Activated CD4-positive, alpha-beta memory T cell treated with anti-CD3 and anti-CD28 coated beads for 36 hours (primary cell): ENCODE data around the gene CARD11. TPM values are rescaled to one million over a fixed set of nuclear protein-coding genes. Genes with fewer than 3 reads are reported as not detected.
A peak's percentile ranks its signal among the peaks of the same experiment; 100 is the strongest.

Source experiments
- CTCF ChIA-PET: fragments of 350-600 bp; sonication (Branson Sonifier 250); formaldehyde crosslinking; loops from one replicate; lab custom pipeline; 2021; ENCODE audit warnings: antibody characterized with exemption, inconsistent platforms; lab: Charles Lee
- POLR2A ChIA-PET: fragments of 350-600 bp; sonication (Branson Sonifier 250); formaldehyde crosslinking; loops from one replicate; lab custom pipeline; 2021; ENCODE audit warnings: antibody characterized with exemption; lab: Charles Lee
- DNase-seq: peaks from one replicate; pipeline ENCODE4 v3.0.0-alpha.2; 2020
- H3K27ac Mint-ChIP-seq: one replicate; pipeline ENCODE4 v1.8.0; 2021; ENCODE audit warnings: mixed read lengths
- H3K27me3 Mint-ChIP-seq: one replicate; pipeline ENCODE4 v1.8.0; 2021; ENCODE audit warnings: mixed read lengths
- H3K36me3 Mint-ChIP-seq: one replicate; pipeline ENCODE4 v1.8.0; 2021; ENCODE audit warnings: mixed read lengths
- H3K4me1 Mint-ChIP-seq: one replicate; pipeline ENCODE4 v1.8.0; 2021; ENCODE audit warnings: low read depth, mixed read lengths
- H3K4me3 Mint-ChIP-seq: one replicate; pipeline ENCODE4 v1.8.0; 2021; ENCODE audit warnings: mild to moderate bottlenecking, mixed read lengths
- H3K9me3 Mint-ChIP-seq: one replicate; pipeline ENCODE4 v1.8.0; 2021; ENCODE audit warnings: mixed read lengths
- intact Hi-C: fragments of 100-400 bp; cut with micrococcal nuclease; formaldehyde crosslinking; loops from one replicate; pipeline ENCODE4 v1.15.1; 2023
- total RNA-seq, 2 experiments: library from RNA; stranded (reverse); gene quantifications; one replicate each; pipeline ENCODE4 v1.2.3, GENCODE V29; 2021

Gene CARD11
- total RNA-seq, 2 experiments from 2014 or later: 107 to 108 TPM

DNA sequence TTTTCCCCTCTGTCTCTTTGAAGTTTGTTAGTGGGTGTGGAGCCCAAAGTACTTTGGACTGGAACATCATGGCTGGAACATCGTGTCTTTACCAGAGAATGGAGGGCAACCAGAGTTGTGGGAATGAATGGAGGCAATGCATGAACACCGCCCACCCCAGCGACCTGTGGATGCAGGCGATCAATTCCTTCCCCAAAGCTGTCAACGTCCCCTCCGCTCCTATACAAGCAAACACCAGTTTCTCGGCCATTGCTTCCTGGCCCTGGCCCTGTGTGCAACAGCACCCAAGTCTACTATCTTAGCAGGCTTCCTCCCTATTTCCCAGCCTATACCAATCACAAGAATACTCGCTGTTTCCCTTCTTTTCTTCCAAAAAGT is 62.6 kb downstream of the CARD11 start:
- Mint-ChIP-seq H3K27ac (no peak overlapping the region), H3K4me3 (no peak overlapping the region), H3K36me3 (peaks cover 24% of the 10 kb centered on the region), H3K27me3 (no peaks in the 10 kb centered on the region), H3K4me1 (peaks cover 84% of the 10 kb centered on the region), H3K9me3 (no peaks in the 10 kb centered on the region)
- ChIA-PET POLR2A (no interaction called here), CTCF (no interaction called here)
- intact Hi-C loops: no loop called here
- DNase-seq: no peak

DNA sequence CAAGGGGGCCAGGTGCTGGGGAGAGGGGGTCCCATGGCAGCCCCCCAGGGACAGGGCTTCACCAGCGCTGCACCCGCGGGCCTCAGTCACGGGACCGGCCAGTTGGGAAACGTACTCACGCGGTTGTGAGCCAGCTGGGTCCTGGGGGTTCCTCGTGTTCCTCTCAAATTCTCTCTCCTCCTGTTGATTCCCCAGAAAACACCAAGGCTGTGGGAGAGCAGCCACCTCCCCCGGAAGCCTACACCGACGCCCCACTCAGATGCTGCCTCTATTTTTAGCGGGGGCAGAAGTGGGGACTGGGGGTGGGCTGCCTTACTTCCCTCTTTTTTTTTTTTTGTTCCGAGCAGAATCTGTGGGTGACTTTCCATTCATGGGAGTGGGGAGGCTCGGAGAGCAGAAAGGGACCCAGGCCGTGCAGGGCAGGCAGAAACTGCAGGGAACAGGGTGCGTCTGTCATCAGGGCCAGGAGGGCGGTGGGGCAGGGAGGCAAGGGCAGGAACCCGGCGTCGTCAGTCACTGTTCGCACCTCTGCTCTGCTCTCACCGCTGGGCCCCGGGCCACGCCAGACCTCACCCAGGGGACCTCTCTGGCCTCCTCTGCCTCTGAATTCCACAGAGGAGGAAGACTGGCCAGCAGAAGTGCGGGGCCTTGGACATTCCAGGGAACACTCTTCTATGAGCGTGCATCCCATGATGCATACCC is 63.1 kb downstream of the CARD11 start:
- H3K27ac Mint-ChIP-seq: peak overlapping the region; percentile 91
- no peak for DNase-seq
- intact Hi-C loops: no loop called here
- CTCF ChIA-PET: no interaction called here
- H3K4me1 Mint-ChIP-seq: peaks cover 83% of the 10 kb centered on the region
- POLR2A ChIA-PET: interaction anchor here (0.6 kb wide), 1 partner anchor 432 kb away, joined by 3 read pairs; no protein-coding TSS in a partner anchor
- H3K9me3 Mint-ChIP-seq: no peaks in the 10 kb centered on the region
- H3K36me3 Mint-ChIP-seq: peaks cover 26% of the 10 kb centered on the region
- no peak overlapping the region for H3K4me3 Mint-ChIP-seq
- H3K27me3 Mint-ChIP-seq: no peaks in the 10 kb centered on the region

DNA sequence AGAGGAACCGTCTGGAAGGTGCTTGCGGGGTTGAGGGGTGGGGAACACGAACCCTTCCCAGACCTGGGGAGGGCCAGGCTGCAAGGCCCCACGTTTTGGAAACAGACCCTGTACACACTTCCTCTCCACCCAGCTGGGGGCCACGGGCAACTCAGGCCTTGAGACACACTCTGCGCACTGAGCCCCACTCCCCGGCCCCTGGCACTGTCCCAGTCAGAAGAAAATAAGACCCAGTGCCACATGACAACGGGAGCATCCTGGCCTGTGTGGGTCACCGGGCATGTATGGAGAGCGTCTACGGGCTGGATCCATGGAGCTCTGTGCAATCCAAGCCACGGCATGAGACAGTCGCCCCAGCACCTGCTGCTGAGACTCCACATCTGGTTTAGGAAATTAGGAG is 63.7 kb downstream of the CARD11 start:
- Mint-ChIP-seq H3K36me3 (peaks cover 29% of the 10 kb centered on the region), H3K4me3 (peak overlapping the region; percentile 9), H3K27ac (peak overlapping the region; percentile 91), H3K27me3 (no peaks in the 10 kb centered on the region), H3K4me1 (peaks cover 80% of the 10 kb centered on the region), H3K9me3 (no peaks in the 10 kb centered on the region)
- intact Hi-C loops: loop anchor here (2.0 to 10.0 kb wide), 2 partner anchors 63 to 175 kb away; partner anchors contain the start of gene CARD11
- POLR2A ChIA-PET: no interaction called here
- CTCF ChIA-PET: no interaction called here
- no peak for DNase-seq

DNA sequence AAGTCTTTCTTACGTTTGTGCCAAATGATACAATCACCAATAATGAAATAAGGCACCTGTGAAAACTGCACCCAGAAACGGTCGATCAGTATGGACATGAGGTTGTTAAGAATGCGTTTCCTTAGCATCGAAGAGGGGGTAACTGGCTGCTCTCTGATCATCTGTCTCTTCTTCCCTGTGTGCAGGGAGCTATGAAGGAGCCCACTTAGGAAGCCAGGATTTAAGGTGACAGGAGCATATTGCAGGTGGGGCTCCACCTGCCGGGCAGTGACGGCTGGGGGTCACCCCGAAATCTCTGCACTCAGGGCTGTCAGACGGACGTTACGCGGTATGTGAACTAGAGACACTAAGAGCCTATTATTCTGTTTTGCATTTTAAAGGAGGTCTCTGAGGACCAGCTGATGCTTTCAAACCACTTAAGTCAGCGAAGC is 64.5 kb downstream of the CARD11 start:
- no peak for DNase-seq
- ChIA-PET POLR2A (no interaction called here), CTCF (interaction anchor here (1.3 kb wide), 1 partner anchor 92 kb away, joined by 3 read pairs; no protein-coding TSS in a partner anchor)
- Mint-ChIP-seq H3K36me3 (peaks cover 33% of the 10 kb centered on the region), H3K9me3 (no peaks in the 10 kb centered on the region), H3K27me3 (no peaks in the 10 kb centered on the region), H3K4me1 (peaks cover 74% of the 10 kb centered on the region), H3K27ac (peak overlapping the region; percentile 91), H3K4me3 (peak overlapping the region; percentile 63)
- intact Hi-C loops: loop anchor here (2.0 to 10.0 kb wide), 2 partner anchors 64 to 176 kb away; partner anchors contain the start of gene CARD11

DNA sequence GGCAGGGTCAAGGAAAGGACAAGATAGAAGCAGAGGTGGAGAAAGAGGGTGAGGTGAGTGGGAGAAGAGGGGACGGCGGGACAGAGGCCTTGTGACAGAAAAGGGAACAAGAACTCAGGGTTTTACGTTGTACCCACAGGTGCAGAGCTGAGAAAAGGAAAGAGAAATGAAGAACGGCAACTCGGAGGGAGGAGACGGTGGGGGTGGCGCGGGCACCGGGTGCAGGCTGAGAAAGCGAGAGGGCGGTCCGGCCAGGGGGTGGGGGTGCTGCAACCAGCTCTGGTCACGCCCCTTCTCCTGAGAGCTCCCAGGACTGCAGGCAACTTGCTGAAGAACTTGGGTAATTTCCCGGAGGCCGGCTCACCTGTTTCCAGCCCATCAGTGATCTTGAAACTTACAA is 65.3 kb downstream of the CARD11 start:
- intact Hi-C loops: loop anchor here (1.0 to 10.0 kb wide), 7 partner anchors 14 to 176 kb away; partner anchors contain the start of gene CARD11
- H3K27me3 Mint-ChIP-seq: no peaks in the 10 kb centered on the region
- ChIA-PET CTCF (interaction anchor here (1.3 kb wide), 1 partner anchor 91 kb away, joined by 3 read pairs; no protein-coding TSS in a partner anchor), POLR2A (interaction anchor here (0.6 to 1.0 kb wide), 4 partner anchors 22 to 89 kb away, joined by 3 to 5 read pairs (median 3); no protein-coding TSS in a partner anchor)
- no peaks in the 10 kb centered on the region for H3K9me3 Mint-ChIP-seq
- peaks cover 35% of the 10 kb centered on the region for H3K36me3 Mint-ChIP-seq
- peak; percentile 97 for DNase-seq
- H3K27ac Mint-ChIP-seq: peak overlapping the region; percentile 91
- H3K4me1 Mint-ChIP-seq: peaks cover 69% of the 10 kb centered on the region
- peak overlapping the region; percentile 63 for H3K4me3 Mint-ChIP-seq

DNA sequence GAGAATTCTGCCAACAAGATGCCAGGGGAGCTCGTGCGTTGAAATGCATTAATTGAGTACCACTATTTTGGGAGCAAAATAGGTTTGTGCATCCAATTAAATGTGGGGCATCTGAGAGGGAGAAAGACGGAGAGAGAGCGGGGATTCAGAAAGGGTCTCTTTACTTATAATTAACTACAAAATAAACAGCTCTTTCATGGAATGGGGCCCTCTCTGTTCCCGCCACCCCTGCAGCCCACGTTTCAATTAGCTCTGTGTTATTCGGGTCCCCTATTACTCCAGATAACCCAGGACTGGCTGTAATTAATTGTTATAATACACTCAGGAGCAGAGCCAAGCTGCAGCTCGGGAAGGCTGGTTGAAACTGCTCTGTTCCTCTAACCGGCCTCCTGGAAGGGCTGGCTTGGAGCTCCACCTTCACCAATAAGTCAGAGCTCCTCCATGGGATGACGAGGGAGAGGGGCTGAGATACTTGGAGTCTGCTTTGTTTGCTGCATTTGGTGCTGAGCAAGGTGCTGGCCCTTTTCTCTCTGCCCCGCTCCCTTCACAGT is 67.8 kb downstream of the CARD11 start:
- Mint-ChIP-seq H3K4me3 (no peak overlapping the region), H3K9me3 (no peaks in the 10 kb centered on the region), H3K27me3 (no peaks in the 10 kb centered on the region), H3K36me3 (peaks cover 27% of the 10 kb centered on the region), H3K27ac (no peak overlapping the region), H3K4me1 (peaks cover 55% of the 10 kb centered on the region)
- intact Hi-C loops: loop anchor here (10.0 kb wide), 1 partner anchor 179 kb away; no protein-coding TSS in a partner anchor
- ChIA-PET POLR2A (interaction anchor here (1.0 kb wide), 1 partner anchor 12 kb away, joined by 3 read pairs; no protein-coding TSS in a partner anchor), CTCF (interaction anchor here (0.6 kb wide), 1 partner anchor 80 kb away, joined by 4 read pairs; no protein-coding TSS in a partner anchor)
- no peak for DNase-seq

DNA sequence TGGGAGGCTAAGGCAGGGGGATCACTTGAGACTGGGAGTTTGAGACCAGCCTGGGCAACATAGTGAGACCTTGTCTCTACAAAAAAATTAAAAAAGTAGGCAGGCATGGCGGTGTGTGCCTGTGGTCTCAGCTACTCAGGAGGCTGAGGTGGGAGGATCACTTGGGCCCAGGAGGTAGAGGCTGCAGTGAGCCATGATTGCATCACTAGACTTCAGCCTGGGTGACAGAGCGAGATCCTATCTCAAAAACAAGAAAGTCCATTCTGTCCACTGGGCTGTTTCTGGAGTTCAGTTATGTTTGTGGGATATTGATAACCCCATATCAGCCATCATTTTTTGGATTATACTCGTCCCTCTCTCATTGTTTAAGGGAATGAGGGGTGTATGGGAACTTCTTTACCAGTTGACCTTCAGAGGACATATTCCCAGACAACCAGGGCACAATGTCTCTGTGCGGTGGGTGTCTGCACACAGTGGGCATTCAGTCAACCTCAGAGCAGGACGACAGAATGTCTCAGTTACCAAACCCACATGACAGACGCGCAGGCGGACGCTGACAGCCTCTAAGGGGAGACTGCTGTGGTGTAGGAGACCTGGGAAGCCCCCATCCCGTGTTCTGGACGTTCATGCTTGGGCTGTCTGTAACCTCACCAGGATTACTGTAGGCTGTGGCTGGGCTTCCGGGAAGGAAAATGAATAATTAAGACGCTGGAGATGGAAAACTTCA is 69.4 kb downstream of the CARD11 start:
- ChIA-PET CTCF (no interaction called here), POLR2A (no interaction called here)
- peak; percentile 5 for DNase-seq
- Mint-ChIP-seq H3K9me3 (no peaks in the 10 kb centered on the region), H3K36me3 (peaks cover 20% of the 10 kb centered on the region), H3K27ac (peak overlapping the region; percentile 30), H3K4me3 (no peak overlapping the region), H3K4me1 (peaks cover 40% of the 10 kb centered on the region), H3K27me3 (no peaks in the 10 kb centered on the region)
- intact Hi-C loops: loop anchor here (10.0 kb wide), 1 partner anchor 181 kb away; no protein-coding TSS in a partner anchor

DNA sequence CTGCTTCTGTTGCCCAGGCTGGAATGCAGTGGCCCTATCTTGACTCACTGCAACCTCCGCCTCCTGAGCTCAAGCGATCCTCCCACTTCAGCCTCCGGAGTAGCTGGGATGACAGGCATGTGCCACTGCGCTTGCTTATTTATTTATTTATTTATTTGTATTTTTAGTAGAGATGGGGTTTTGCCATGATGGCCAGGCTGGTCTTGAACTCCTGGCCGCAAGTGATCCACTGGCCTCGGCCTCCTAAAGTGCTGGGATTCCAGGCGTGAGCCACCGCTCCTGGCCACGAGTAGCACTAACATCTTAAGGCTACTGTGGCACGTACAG is 70.9 kb downstream of the CARD11 start:
- Mint-ChIP-seq H3K4me1 (peaks cover 26% of the 10 kb centered on the region), H3K36me3 (peaks cover 20% of the 10 kb centered on the region), H3K4me3 (no peak overlapping the region), H3K27ac (no peak overlapping the region), H3K27me3 (no peaks in the 10 kb centered on the region), H3K9me3 (peaks cover 5% of the 10 kb centered on the region)
- DNase-seq: no peak
- ChIA-PET POLR2A (no interaction called here), CTCF (no interaction called here)
- intact Hi-C loops: loop anchor here (10.0 kb wide), 1 partner anchor 182 kb away; no protein-coding TSS in a partner anchor

DNA sequence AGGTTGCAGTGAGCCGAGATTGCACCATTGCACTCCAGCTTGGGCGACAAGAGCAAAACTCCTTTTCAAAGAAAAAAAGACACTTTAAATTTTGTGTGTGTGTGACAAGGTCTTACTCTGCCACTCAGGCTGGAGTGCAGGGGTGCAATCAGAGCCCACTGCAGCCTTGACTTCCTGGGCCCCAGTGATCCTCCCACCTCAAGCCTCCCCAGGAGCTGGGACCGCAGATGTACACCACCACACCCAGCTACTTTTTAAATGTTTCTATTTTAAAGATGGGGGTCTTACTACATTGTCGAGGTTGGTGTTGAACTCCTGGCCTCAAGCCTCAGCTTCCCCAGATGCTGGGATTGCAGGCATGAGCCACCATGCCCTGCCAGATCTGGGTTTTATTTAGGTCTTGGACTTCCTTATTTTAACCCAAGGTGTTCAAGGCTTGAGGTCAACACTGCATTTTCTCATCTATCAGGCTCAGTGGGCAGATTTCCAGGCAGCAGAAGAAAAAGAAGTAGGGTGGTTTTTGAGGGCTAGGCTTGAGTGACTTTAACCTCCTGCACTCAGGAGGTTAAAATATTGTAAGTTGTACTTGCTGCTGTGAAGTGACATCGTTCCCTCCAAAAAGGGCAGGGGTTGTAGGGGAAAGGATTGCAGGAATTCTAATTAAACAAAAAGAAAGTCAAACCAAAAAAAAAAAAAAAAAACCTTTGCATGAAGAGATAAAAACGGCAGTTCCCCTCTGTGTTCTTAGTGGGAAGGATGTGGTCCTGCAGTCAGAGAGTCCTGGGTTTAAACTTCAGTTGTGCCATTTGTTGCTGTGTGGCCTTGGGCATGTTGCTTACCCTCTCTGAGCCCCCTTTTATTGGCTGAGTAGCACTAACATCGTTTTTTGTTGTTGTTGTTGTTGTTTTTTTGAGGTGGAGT is 71.5 kb downstream of the CARD11 start:
- CTCF ChIA-PET: no interaction called here
- POLR2A ChIA-PET: no interaction called here
- DNase-seq: no peak
- Mint-ChIP-seq H3K9me3 (peaks cover 11% of the 10 kb centered on the region), H3K4me1 (peaks cover 20% of the 10 kb centered on the region), H3K36me3 (peaks cover 25% of the 10 kb centered on the region), H3K27me3 (no peaks in the 10 kb centered on the region), H3K4me3 (no peak overlapping the region), H3K27ac (peak overlapping the region; percentile 67)
- intact Hi-C loops: loop anchor here (10.0 kb wide), 1 partner anchor 183 kb away; no protein-coding TSS in a partner anchor

DNA sequence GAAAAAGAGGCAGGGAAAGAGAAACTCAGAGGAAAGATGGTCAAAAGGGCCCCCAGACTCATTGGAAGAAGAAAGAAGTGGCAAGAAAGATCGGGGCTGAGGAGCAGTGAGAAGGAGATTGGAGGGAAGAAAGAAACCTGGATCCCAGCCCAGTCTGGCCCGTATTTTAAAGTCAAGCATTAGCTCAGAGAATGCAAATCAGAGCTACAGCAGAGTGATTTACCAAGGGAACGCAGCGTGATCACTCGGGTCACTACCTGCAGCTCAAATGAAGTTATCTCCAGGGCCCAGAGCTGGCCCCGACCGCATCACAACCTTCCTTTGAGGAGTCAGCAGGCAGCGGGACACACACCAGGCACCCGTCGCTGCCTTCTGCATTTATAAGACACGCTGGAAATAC is 72.8 kb downstream of the CARD11 start:
- no peak overlapping the region for H3K27ac Mint-ChIP-seq
- CTCF ChIA-PET: no interaction called here
- H3K27me3 Mint-ChIP-seq: no peaks in the 10 kb centered on the region
- H3K36me3 Mint-ChIP-seq: peaks cover 37% of the 10 kb centered on the region
- POLR2A ChIA-PET: no interaction called here
- H3K4me1 Mint-ChIP-seq: peaks cover 19% of the 10 kb centered on the region
- no peak for DNase-seq
- H3K9me3 Mint-ChIP-seq: peaks cover 24% of the 10 kb centered on the region
- intact Hi-C loops: loop anchor here (10.0 kb wide), 1 partner anchor 184 kb away; no protein-coding TSS in a partner anchor
- H3K4me3 Mint-ChIP-seq: no peak overlapping the region

DNA sequence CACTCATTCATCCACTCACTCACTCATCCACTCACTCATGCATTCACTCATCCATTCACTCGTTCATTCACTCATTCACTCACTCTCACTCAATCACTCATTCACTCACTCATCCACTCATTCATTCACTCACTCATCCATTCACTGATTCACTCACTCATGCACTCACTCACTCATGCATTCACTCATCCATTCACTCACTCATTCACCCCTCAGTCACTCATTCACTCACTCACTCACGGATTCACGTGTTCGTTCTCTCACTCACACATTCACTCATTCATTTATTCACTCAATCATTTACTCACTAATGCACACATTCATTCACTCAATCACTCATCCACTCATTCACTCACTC is 73.4 kb downstream of the CARD11 start:
- no peak overlapping the region for H3K27ac Mint-ChIP-seq
- H3K27me3 Mint-ChIP-seq: no peaks in the 10 kb centered on the region
- peaks cover 29% of the 10 kb centered on the region for H3K9me3 Mint-ChIP-seq
- ChIA-PET CTCF (no interaction called here), POLR2A (no interaction called here)
- H3K4me1 Mint-ChIP-seq: peaks cover 21% of the 10 kb centered on the region
- H3K4me3 Mint-ChIP-seq: no peak overlapping the region
- intact Hi-C loops: loop anchor here (10.0 kb wide), 1 partner anchor 185 kb away; no protein-coding TSS in a partner anchor
- DNase-seq: no peak
- peaks cover 38% of the 10 kb centered on the region for H3K36me3 Mint-ChIP-seq
